Body of pancreas (tissue), 4 donors: ENCODE results near the gene DNM3. TPM values are rescaled to one million over a fixed set of nuclear protein-coding genes. Genes with fewer than 3 reads are reported as not detected.

ENCODE experiments used
- ATAC-seq: fragments of 150-250 bp; one replicate; pipeline ENCODE4 v1.9.1; 2016
- DNase-seq, 4 donors: peaks; one replicate each; pipeline ENCODE4 v3.0.0-alpha.2; 2019
- H3K27ac ChIP-seq, 4 donors: fragments of 200-600 bp; sonication (generic); 1 replicate in 3 of 4; 2 replicates in 1 of 4; pipeline versions ENCODE4 v1.5.1 to v1.6.1; 2016 to 2019; ENCODE audit warnings: mild to moderate bottlenecking in 1 of 4, mixed read lengths in 1 of 4, moderate library complexity in 1 of 4
- H3K27me3 ChIP-seq, 2 donors: fragments of 200-600 bp; sonication (generic); one replicate each; pipeline ENCODE4 v1.6.0; 2016; ENCODE audit warnings: mild to moderate bottlenecking in 1 of 2
- H3K36me3 ChIP-seq, 2 donors: fragments of 200-600 bp; sonication (generic); replicated peaks in 1 of 2; 2 replicates each; pipeline ENCODE4 v1.5.1; 2016; ENCODE audit warnings: low read depth in 2 of 2; ENCODE audit not compliant: insufficient read depth in 1 of 2
- H3K4me1 ChIP-seq: fragments of 200-600 bp; sonication (generic); one replicate; pipeline ENCODE4 v1.6.0; 2016
- H3K4me3 ChIP-seq, 2 donors: fragments of 200-600 bp; sonication (generic); 1 replicate in 1 of 2; 2 replicates in 1 of 2; pipeline ENCODE4 v1.5.1; 2016 to 2019
- H3K9me3 ChIP-seq, 3 donors: fragments of 200-600 bp; sonication (generic); 1 replicate in 2 of 3; 2 replicates in 1 of 3; pipeline ENCODE4 v1.5.1; 2016
- POLR2A ChIP-seq, 3 donors: fragments of 450-650 bp; IDR thresholded peaks; one replicate each; pipeline ENCODE4 v1.6.1; 2016; ENCODE audit warnings: antibody characterized with exemption in 3 of 3, mild to moderate bottlenecking in 2 of 3
- WGBS, 2 donors: methylation state at CpG; one replicate each; pipeline ENCODE4 v1.1.5; 2017; 5-methylcytosine and 5-hydroxymethylcytosine counted together
- intact Hi-C: fragments of 100-400 bp; cut with DNase I; formaldehyde crosslinking; loops from one replicate; pipeline ENCODE4 v1.15.1; 2023
- total RNA-seq, 2 donors: library from RNA; depleted of rRNA; stranded (reverse); fragments of >200 nt; gene quantifications; one replicate each; pipeline ENCODE4 v1.1.0, GENCODE V29; 2016
- TF ChIP-seq, protein P1 (sequence below), 7 experiments: fragments of 450-650 bp in 4 of 7; fragments of 200-600 bp in 3 of 7; sonication (generic) in 3 of 7; IDR thresholded peaks; one replicate each; pipeline ENCODE4 v1.5.1; 2016 to 2019; ENCODE audit warnings: antibody characterized with exemption in 7 of 7

The DNM3 gene
- total RNA-seq, 2 donors from 2014 or later = 2.9 to 4.0 TPM

DNA sequence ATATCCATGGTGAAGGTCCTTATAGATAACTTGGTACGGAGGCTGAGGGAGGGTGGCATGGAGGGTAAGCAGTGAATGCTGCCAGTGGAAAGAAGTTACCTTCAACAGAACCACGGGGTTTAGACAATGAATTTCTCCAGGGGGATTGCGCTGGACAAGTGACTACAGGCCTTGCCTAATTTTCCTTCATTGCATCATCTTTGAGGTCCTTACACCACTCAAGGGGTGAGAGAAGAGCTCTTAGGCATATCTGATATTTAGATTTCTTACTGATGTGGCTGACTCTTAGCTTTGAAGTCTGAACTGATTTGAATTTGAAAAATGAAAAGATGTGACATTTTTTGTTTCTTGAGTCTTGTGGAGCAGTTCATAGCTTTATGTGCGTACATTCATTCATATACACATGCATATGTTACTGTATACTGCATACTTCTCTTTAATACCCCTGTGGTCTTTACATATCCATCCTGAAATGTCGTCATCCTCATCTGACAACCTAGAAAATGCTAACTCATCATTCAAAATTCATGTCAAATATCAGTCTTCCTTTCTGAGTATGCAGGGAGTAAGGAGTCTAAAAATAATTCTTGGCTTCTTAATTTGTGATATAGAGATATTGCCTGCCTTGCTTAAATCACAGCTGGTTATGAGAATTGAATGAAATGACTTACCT lies 63.6 kb downstream of the DNM3 start:
- H3K27me3 ChIP-seq = no peaks in the 10 kb centered on the region
- H3K27ac ChIP-seq = no peak overlapping the region
- H3K9me3 ChIP-seq = no peaks in the 10 kb centered on the region
- H3K36me3 ChIP-seq = no peaks in the 10 kb centered on the region
- DNase-seq (no peak), ATAC-seq (no peak)
- intact Hi-C loops = no loop called here
- no peaks in the 10 kb centered on the region for H3K4me1 ChIP-seq
- H3K4me3 ChIP-seq = no peak overlapping the region
- WGBS, 2 donors = 71 to 93% methylated on average over 5 of the region's 5 CpGs
- TF ChIP-seq, protein P1, sequence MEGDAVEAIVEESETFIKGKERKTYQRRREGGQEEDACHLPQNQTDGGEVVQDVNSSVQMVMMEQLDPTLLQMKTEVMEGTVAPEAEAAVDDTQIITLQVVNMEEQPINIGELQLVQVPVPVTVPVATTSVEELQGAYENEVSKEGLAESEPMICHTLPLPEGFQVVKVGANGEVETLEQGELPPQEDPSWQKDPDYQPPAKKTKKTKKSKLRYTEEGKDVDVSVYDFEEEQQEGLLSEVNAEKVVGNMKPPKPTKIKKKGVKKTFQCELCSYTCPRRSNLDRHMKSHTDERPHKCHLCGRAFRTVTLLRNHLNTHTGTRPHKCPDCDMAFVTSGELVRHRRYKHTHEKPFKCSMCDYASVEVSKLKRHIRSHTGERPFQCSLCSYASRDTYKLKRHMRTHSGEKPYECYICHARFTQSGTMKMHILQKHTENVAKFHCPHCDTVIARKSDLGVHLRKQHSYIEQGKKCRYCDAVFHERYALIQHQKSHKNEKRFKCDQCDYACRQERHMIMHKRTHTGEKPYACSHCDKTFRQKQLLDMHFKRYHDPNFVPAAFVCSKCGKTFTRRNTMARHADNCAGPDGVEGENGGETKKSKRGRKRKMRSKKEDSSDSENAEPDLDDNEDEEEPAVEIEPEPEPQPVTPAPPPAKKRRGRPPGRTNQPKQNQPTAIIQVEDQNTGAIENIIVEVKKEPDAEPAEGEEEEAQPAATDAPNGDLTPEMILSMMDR (IDR thresholded peaks at IDR 0.05) = no peak
- TF ChIP-seq POLR2A (IDR thresholded peaks at IDR 0.05) = no peak

DNA sequence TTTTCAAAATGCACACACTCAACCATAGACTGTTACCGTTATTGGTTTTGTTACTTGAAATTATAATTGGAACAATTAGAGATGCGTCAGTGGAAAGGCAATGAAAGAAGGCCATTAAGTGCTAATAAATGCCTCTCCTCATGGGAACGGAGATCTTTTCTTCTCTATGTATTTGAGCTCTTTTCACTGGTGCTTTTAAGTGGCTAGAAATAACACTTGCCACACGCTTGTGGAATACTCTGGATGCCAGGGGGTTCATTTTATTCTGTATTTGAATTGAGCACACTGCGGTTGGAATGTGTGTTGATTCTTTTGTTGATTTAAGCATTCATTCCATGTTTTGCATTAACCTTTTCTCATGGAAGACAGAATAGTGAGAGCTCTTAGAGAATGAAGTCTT lies 68.4 kb downstream of the DNM3 start:
- Histone ChIP-seq H3K27me3 (no peaks in the 10 kb centered on the region), H3K27ac (no peak overlapping the region), H3K9me3 (no peaks in the 10 kb centered on the region), H3K4me1 (peaks cover 20% of the 10 kb centered on the region), H3K4me3 (no peak overlapping the region), H3K36me3 (no peaks in the 10 kb centered on the region)
- ATAC-seq = no peak
- intact Hi-C loops = no loop called here
- WGBS, 2 donors = 68 to 72% methylated on average over 5 of the region's 5 CpGs
- TF ChIP-seq, protein P1 (IDR thresholded peaks at IDR 0.05) = no peak
- no peak for TF ChIP-seq POLR2A (IDR thresholded peaks at IDR 0.05)
- no peak for DNase-seq

DNA sequence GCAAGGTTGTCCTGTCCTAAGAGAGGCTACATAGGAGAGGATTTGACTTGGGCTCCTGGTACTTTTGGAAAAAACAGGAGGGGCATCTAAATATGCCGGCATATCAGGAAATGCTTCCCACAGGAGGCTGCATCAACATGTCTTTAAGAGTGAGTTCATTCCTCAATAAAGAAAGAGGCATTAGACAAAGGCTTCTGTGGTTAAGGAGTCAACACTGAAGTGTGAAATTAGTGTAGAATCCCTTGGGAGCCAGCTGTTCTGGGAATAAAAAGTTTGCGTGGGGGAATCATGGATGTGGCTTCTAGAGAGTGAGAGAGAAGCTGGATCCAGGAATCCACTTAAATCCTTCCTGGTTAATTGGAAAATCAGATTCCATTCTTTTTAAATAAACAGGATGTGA lies 69.5 kb downstream of the DNM3 start:
- TF ChIP-seq, protein P1 (IDR thresholded peaks at IDR 0.05) = no peak
- TF ChIP-seq POLR2A (IDR thresholded peaks at IDR 0.05) = no peak
- no peak overlapping the region for H3K27ac ChIP-seq
- H3K9me3 ChIP-seq = no peaks in the 10 kb centered on the region
- DNase-seq (no peak), ATAC-seq (no peak)
- 78 to 84% methylated on average over 2 of the region's 2 CpGs for WGBS, 2 donors
- H3K4me1 ChIP-seq = peaks cover 20% of the 10 kb centered on the region
- intact Hi-C loops = no loop called here
- H3K27me3 ChIP-seq = no peaks in the 10 kb centered on the region
- no peaks in the 10 kb centered on the region for H3K36me3 ChIP-seq
- no peak overlapping the region for H3K4me3 ChIP-seq

DNA sequence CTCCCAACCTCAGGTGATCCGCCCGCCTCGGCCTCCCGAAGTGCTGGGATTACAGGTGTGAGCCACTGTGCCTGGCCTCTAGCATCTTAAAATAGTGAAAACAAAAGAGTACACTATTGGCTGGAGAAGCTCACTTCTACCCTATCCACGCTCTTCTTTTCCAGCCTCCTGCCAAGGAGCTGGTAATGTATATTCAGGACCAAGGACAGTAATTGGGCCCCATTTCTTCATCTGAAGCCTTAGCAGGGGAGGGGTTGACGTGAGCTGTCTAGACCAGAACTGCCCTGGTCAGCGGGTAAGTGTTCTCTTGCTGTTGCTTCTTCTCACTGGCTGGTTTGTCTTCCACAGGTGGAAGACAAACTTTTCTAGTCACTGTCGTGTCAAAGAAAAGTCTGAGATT lies 70.2 kb downstream of the DNM3 start:
- Histone ChIP-seq H3K4me1 (peaks cover 20% of the 10 kb centered on the region), H3K36me3 (no peaks in the 10 kb centered on the region), H3K27me3 (no peaks in the 10 kb centered on the region), H3K4me3 (no peak overlapping the region), H3K27ac (no peak overlapping the region), H3K9me3 (no peaks in the 10 kb centered on the region)
- ATAC-seq = no peak
- intact Hi-C loops = no loop called here
- 90 to 92% methylated on average over 8 of the region's 8 CpGs for WGBS, 2 donors
- TF ChIP-seq, protein P1 (IDR thresholded peaks at IDR 0.05) = no peak
- no peak for TF ChIP-seq POLR2A (IDR thresholded peaks at IDR 0.05)
- no peak for DNase-seq
